ENCODE data around the gene RNF114. TPM values are rescaled to one million over a fixed set of nuclear protein-coding genes. Genes with fewer than 3 reads are reported as not detected.

Gene RNF114
- total and polyA plus RNA-seq, 2 experiments from 2014 or later, result 65.8 to 93.7 TPM

DNA sequence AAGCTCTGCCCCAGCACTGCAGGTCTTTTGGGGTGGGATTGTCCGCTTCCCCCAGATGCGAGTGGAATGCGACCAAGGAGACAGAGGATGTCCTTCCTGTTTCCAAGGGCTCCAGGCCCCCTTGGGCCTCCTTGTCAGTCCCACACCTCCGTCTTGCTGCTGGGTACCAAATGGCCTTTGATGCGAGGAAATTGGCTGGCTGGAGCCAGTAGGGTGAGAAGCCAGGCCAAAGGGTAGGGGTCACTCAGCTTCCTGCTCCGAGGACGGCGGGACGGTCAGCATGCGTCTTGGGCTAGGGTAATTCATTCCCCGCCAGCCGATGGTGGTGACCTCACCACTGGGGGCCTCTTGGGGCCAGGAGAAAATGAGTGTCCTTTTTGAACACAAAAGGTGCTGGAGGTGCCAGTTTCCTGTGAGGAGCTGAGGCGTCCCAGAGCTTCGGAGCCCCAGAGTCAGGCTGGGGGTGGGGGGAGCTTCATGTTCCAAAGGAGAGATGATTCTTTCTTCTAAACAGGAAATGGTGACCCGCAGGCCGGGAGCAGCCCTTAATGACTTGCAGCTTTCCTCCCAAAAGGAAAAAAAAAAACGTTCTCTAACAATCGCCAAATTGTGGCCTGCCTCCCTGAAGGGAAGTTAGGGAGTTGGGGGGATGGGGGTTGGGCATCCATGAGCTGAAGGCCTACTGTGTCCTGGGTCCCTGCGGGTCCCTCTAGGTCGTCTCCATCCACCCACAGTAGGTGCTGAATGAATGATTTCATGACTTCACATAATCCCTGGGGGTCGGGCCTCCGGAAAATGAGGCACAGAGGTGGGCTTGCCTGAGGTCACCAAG lies 53.3 kb downstream of the RNF114 start:
- H3K9me2 ChIP-seq (replicated peaks; ENCODE audit: insufficient read depth), result no peaks in the 10 kb centered on the region
- peak overlapping the region; percentile 95 for H3K27ac ChIP-seq
- no peaks in the 10 kb centered on the region for H3K27me3 ChIP-seq
- H3K4me1 ChIP-seq (ENCODE audit: insufficient read depth), result peaks cover 38% of the 10 kb centered on the region
- TF ChIP-seq EZH2 (IDR thresholded peaks at IDR 0.05; ENCODE audit: borderline replicate concordance) (no peak), EZH2phosphoT487 (IDR thresholded peaks at IDR 0.05; ENCODE audit: low read depth, severe bottlenecking, unreplicated experiment) (no peak)
- TF ChIP-seq, protein P1, sequence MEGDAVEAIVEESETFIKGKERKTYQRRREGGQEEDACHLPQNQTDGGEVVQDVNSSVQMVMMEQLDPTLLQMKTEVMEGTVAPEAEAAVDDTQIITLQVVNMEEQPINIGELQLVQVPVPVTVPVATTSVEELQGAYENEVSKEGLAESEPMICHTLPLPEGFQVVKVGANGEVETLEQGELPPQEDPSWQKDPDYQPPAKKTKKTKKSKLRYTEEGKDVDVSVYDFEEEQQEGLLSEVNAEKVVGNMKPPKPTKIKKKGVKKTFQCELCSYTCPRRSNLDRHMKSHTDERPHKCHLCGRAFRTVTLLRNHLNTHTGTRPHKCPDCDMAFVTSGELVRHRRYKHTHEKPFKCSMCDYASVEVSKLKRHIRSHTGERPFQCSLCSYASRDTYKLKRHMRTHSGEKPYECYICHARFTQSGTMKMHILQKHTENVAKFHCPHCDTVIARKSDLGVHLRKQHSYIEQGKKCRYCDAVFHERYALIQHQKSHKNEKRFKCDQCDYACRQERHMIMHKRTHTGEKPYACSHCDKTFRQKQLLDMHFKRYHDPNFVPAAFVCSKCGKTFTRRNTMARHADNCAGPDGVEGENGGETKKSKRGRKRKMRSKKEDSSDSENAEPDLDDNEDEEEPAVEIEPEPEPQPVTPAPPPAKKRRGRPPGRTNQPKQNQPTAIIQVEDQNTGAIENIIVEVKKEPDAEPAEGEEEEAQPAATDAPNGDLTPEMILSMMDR (IDR thresholded peaks at IDR 0.05; ENCODE audit: poor library complexity), result no peak
- H2AFZ ChIP-seq, result no peak overlapping the region
- DNase-seq (ENCODE audit: low spot score), result peak; percentile 68
- no peaks in the 10 kb centered on the region for H3K36me3 ChIP-seq (replicated peaks; ENCODE audit: insufficient read depth, low read depth)
- peaks cover 6% of the 10 kb centered on the region for H4K20me1 ChIP-seq (ENCODE audit: insufficient read depth, poor library complexity, severe bottlenecking)
- H3K4me3 ChIP-seq, result no peak overlapping the region
- H3K4me2 ChIP-seq, result peak overlapping the region; percentile 94
- H3K9me3 ChIP-seq (ENCODE audit: low read depth), result no peaks in the 10 kb centered on the region
- WGBS (ENCODE audit: low lambda C conversion rate, missing lambda C conversion rate), result 42% methylated on average over 22 of the region's 22 CpGs
- H3K79me2 ChIP-seq, result peaks cover 31% of the 10 kb centered on the region

DNA sequence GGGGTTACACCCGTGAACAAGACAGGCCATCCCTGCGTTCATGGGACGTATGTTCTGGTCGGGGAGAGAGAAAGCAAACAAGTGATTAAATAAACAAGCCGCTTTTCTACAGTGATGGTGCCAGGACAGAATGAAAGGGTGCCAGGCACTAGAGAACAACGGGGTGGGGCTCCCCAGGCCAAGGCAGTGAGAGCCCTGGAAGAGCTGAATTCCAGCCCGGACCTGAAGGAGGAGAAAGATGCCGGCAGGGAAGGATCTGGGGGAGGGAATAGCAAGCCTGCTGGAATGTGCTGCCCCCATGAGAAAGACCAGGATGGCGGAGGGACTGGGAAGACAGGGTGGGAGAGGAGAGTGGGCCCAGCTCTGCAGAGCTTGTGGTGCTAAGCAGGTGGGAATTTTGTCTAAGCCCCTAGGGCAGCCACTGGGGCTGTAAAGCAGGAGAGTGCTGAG lies 54.1 kb downstream of the RNF114 start:
- H3K4me3 ChIP-seq, result no peak overlapping the region
- no peaks in the 10 kb centered on the region for H3K9me2 ChIP-seq (replicated peaks; ENCODE audit: insufficient read depth)
- H3K4me2 ChIP-seq, result peak overlapping the region; percentile 47
- H3K27me3 ChIP-seq, result no peaks in the 10 kb centered on the region
- peaks cover 22% of the 10 kb centered on the region for H3K79me2 ChIP-seq
- H4K20me1 ChIP-seq (ENCODE audit: insufficient read depth, poor library complexity, severe bottlenecking), result no peaks in the 10 kb centered on the region
- DNase-seq (ENCODE audit: low spot score), result no peak
- no peak for TF ChIP-seq EZH2phosphoT487 (IDR thresholded peaks at IDR 0.05; ENCODE audit: low read depth, severe bottlenecking, unreplicated experiment)
- no peak for TF ChIP-seq EZH2 (IDR thresholded peaks at IDR 0.05; ENCODE audit: borderline replicate concordance)
- TF ChIP-seq, protein P1 (IDR thresholded peaks at IDR 0.05; ENCODE audit: poor library complexity), result no peak
- H3K9me3 ChIP-seq (ENCODE audit: low read depth), result no peaks in the 10 kb centered on the region
- 50% methylated on average over 9 of the region's 9 CpGs for WGBS (ENCODE audit: low lambda C conversion rate, missing lambda C conversion rate)
- peak overlapping the region; percentile 95 for H3K27ac ChIP-seq
- peaks cover 35% of the 10 kb centered on the region for H3K4me1 ChIP-seq (ENCODE audit: insufficient read depth)
- no peaks in the 10 kb centered on the region for H3K36me3 ChIP-seq (replicated peaks; ENCODE audit: insufficient read depth, low read depth)
- no peak overlapping the region for H2AFZ ChIP-seq

DNA sequence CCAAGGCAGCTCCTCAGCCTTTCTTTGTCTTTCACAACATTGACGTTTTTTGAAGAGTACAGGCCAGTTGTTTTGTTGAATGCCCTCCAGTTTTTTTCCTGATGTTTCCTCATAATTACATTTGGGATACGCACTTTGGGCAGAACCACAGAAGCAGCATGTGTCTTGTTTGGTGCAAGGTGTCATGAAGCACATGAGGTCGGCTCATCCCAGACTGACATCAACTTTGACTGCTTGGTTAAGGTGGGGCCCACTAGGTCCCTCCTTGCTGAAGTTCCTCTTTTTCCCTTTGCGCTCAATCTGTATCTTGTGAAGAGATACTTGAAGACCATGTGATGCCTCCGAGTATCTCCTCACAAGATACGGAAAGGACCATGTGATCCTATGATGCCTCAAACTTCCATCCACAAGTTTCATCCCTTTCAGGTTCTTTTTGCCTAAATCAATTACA lies 57.1 kb downstream of the RNF114 start:
- no peak for DNase-seq (ENCODE audit: low spot score)
- H3K9me2 ChIP-seq (replicated peaks; ENCODE audit: insufficient read depth), result no peaks in the 10 kb centered on the region
- no peaks in the 10 kb centered on the region for H3K9me3 ChIP-seq (ENCODE audit: low read depth)

More for the DNA sequence above, 57.1 kb downstream of the RNF114 start:
- no peaks in the 10 kb centered on the region for H3K27me3 ChIP-seq
- peaks cover 22% of the 10 kb centered on the region for H3K4me1 ChIP-seq (ENCODE audit: insufficient read depth)
- H4K20me1 ChIP-seq (ENCODE audit: insufficient read depth, poor library complexity, severe bottlenecking), result no peaks in the 10 kb centered on the region
- H3K4me3 ChIP-seq, result no peak overlapping the region
- TF ChIP-seq, protein P1 (IDR thresholded peaks at IDR 0.05; ENCODE audit: poor library complexity), result no peak
- TF ChIP-seq EZH2phosphoT487 (IDR thresholded peaks at IDR 0.05; ENCODE audit: low read depth, severe bottlenecking, unreplicated experiment), result no peak
- no peak for TF ChIP-seq EZH2 (IDR thresholded peaks at IDR 0.05; ENCODE audit: borderline replicate concordance)
- H3K79me2 ChIP-seq, result no peaks in the 10 kb centered on the region
- no peak overlapping the region for H3K27ac ChIP-seq
- no peaks in the 10 kb centered on the region for H3K36me3 ChIP-seq (replicated peaks; ENCODE audit: insufficient read depth, low read depth)
- no peak overlapping the region for H2AFZ ChIP-seq
- 80% methylated on average over 6 of the region's 6 CpGs for WGBS (ENCODE audit: low lambda C conversion rate, missing lambda C conversion rate)
- H3K4me2 ChIP-seq, result no peak overlapping the region
